ENCODE measurements around the gene SKI.

SKI gene

GRCh38 chr1:2354511-2355372 lies 126.6 kb downstream of the SKI start:
- H3K4me3 ChIP-seq (ENCODE audit: low read length) = no peak overlapping the region
- H3K4me1 ChIP-seq (ENCODE audit: insufficient read depth, low read length) = no peaks in the 10 kb centered on the region
- H3K36me3 ChIP-seq (ENCODE audit: insufficient read depth, low read length) = no peaks in the 10 kb centered on the region
- H3K9ac ChIP-seq (ENCODE audit: low read depth, low read length) = no peak overlapping the region
- WGBS = 94% methylated on average over 38 of the region's 38 CpGs
- no peak overlapping the region for H3K27ac ChIP-seq (ENCODE audit: low read depth, low read length)
- H3K9me3 ChIP-seq (ENCODE audit: insufficient read depth, low read depth, low read length) = no peaks in the 10 kb centered on the region
- no peaks in the 10 kb centered on the region for H3K27me3 ChIP-seq (ENCODE audit: insufficient read depth, low read length)

GRCh38 chr1:2355373-2356261 lies 127.5 kb downstream of the SKI start:
- 92% methylated on average over 28 of the region's 28 CpGs for WGBS
- Histone ChIP-seq H3K36me3 (ENCODE audit: insufficient read depth, low read length) (no peaks in the 10 kb centered on the region), H3K9me3 (ENCODE audit: insufficient read depth, low read depth, low read length) (no peaks in the 10 kb centered on the region), H3K27ac (ENCODE audit: low read depth, low read length) (no peak overlapping the region), H3K27me3 (ENCODE audit: insufficient read depth, low read length) (no peaks in the 10 kb centered on the region), H3K4me1 (ENCODE audit: insufficient read depth, low read length) (no peaks in the 10 kb centered on the region), H3K9ac (ENCODE audit: low read depth, low read length) (no peak overlapping the region), H3K4me3 (ENCODE audit: low read length) (no peak overlapping the region)

DNA sequence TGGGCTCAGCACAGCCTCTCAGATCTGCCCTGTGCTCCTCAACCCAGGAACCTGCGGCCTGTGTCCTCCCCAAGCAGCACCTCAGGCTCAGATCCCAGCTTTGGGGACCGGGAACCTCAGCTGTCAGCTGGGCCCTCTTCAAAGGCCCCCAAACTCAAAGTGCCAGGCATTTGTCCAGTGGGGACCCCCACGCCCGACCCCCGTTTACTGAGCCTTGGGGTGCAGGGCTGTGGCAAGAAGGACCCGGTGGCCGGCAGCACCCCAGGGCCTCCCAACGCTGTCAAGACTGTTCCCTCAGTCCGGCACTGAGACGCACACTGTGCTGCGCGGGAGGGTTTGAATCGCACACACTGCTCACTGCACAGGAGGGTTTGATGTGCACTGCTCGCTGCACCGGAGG lies 128.3 kb downstream of the SKI start:
- 95% methylated on average over 15 of the region's 15 CpGs for WGBS
- Histone ChIP-seq H3K4me1 (ENCODE audit: insufficient read depth, low read length) (no peaks in the 10 kb centered on the region), H3K27me3 (ENCODE audit: insufficient read depth, low read length) (no peaks in the 10 kb centered on the region), H3K36me3 (ENCODE audit: insufficient read depth, low read length) (no peaks in the 10 kb centered on the region), H3K9ac (ENCODE audit: low read depth, low read length) (no peak overlapping the region), H3K9me3 (ENCODE audit: insufficient read depth, low read depth, low read length) (no peaks in the 10 kb centered on the region), H3K4me3 (ENCODE audit: low read length) (no peak overlapping the region), H3K27ac (ENCODE audit: low read depth, low read length) (no peak overlapping the region)

- Histone ChIP-seq H3K9ac (ENCODE audit: low read depth, low read length) (no peak overlapping the region), H3K27ac (ENCODE audit: low read depth, low read length) (no peak overlapping the region), H3K36me3 (ENCODE audit: insufficient read depth, low read length) (no peaks in the 10 kb centered on the region), H3K4me3 (ENCODE audit: low read length) (no peak overlapping the region), H3K27me3 (ENCODE audit: insufficient read depth, low read length) (no peaks in the 10 kb centered on the region), H3K4me1 (ENCODE audit: insufficient read depth, low read length) (no peaks in the 10 kb centered on the region), H3K9me3 (ENCODE audit: insufficient read depth, low read depth, low read length) (no peaks in the 10 kb centered on the region)
- 92% methylated on average over 37 of the region's 37 CpGs for WGBS
These were observed 129.1 kb downstream of the SKI start for GRCh38 chr1:2356911-2357845.

DNA sequence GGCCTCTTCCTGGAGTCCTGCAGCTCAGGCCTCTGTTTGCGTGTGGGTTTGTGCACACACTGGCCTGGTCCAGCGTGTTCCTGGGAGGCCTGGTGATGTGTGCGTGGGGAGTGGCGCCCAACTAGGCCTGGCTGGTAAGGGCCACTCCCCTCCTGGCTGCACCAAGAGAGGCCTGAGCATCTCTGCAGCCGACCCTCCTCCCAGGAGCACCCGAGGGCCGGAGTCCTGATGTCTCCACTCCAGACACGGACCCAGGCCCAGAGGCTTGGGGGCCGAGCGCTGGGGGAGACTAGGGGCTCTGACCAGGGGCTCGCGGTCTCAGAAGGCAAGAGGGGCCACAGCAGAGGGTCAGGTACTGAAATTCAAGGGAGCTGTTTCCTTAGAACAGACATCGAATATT lies 130.0 kb downstream of the SKI start:
- WGBS = 90% methylated on average over 13 of the region's 13 CpGs
- Histone ChIP-seq H3K4me1 (ENCODE audit: insufficient read depth, low read length) (no peaks in the 10 kb centered on the region), H3K36me3 (ENCODE audit: insufficient read depth, low read length) (no peaks in the 10 kb centered on the region), H3K4me3 (ENCODE audit: low read length) (no peak overlapping the region), H3K9ac (ENCODE audit: low read depth, low read length) (no peak overlapping the region), H3K27ac (ENCODE audit: low read depth, low read length) (no peak overlapping the region), H3K27me3 (ENCODE audit: insufficient read depth, low read length) (no peaks in the 10 kb centered on the region), H3K9me3 (ENCODE audit: insufficient read depth, low read depth, low read length) (no peaks in the 10 kb centered on the region)

DNA sequence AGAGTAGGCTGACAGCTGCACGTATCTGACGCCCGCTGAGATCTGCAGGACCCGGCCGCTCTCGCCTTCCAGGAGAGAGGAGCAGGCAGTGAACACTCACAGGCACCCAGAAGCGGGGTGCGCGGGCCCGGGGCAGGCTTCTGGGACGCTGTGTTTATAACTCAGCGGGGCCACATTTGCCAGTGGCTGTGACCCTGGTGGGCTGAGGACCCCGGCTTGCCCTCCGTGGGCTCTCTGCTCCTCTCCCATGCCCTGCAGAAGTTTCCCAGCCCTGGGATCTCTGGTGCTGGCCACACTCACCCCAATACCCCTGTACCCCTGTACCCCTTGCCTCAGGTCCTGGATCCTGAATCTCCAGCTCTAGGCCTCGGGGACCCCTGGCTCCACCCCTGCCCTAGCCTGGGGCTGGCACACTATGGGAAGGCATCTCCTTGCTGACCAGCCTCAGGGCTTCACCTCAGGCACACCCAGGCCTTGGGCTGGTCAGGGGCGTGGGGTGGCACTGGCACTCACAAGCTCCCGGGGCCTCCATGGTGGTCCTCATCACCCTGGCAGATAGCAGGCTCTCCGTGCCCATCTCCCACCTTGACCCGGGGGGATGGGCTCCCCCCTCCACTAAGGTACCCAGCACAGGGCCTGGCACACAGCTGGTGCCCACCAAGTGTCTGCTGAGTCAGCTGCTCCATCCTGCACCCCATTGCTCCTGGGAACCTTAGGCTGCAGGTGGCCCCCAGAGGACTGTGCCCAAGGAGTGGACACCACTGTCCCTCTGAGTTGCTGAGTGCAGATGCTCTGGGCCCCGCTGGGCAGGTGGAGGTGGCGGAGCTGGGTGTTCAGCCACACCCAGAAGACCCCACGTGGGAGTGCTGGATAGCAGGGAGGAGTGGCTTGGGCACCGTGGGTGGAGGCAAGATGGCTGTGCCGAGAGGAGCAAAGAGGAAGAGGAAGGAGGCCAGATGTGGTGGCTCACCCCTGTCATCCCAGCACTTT lies 130.8 kb downstream of the SKI start:
- no peaks in the 10 kb centered on the region for H3K4me1 ChIP-seq (ENCODE audit: insufficient read depth, low read length)
- 89% methylated on average over 24 of the region's 24 CpGs for WGBS
- H3K27ac ChIP-seq (ENCODE audit: low read depth, low read length) = no peak overlapping the region
- no peak overlapping the region for H3K9ac ChIP-seq (ENCODE audit: low read depth, low read length)
- H3K27me3 ChIP-seq (ENCODE audit: insufficient read depth, low read length) = no peaks in the 10 kb centered on the region
- H3K9me3 ChIP-seq (ENCODE audit: insufficient read depth, low read depth, low read length) = peaks cover 2% of the 10 kb centered on the region; the same call in 1 of the 2 replicates
- no peaks in the 10 kb centered on the region for H3K36me3 ChIP-seq (ENCODE audit: insufficient read depth, low read length)
- no peak overlapping the region for H3K4me3 ChIP-seq (ENCODE audit: low read length)

Data from HUES64 (cell line).